HEK293 (cell line): ENCODE results near the gene CROCC.

Experiments
- CTCF ChIA-PET: fragments of 350-600 bp; formaldehyde crosslinking; extraction: SDS; loops from one replicate; lab custom pipeline; 2021; ENCODE audit warnings: antibody characterized with exemption; lab: Yijun Ruan, JAX
- POLR2A ChIA-PET: fragments of 300-600 bp; formaldehyde crosslinking; extraction: SDS; loops from one replicate; lab custom pipeline; 2020; ENCODE audit warnings: antibody characterized with exemption, inconsistent platforms; lab: Yijun Ruan, JAX
- H3K27ac ChIP-seq: fragments of 200-500 bp; sonication (Bioruptor generic); 2 replicates; pipeline ENCODE4 v1.5.1; 2014; ENCODE audit warnings: low read depth, low read length, control low read depth, inconsistent platforms; ENCODE audit errors: extremely low read depth
- H3K36me3 ChIP-seq, 2 experiments: fragments of 200-500 bp in 1 of 2; sonication (Bioruptor generic) in 1 of 2; 1 replicate in 1 of 2; 2 replicates in 1 of 2; pipeline ENCODE4 v1.5.1; 2014 to 2017; ENCODE audit warnings: inconsistent platforms in 2 of 2, low read length in 2 of 2; ENCODE audit not compliant: control insufficient read depth in 2 of 2, insufficient read depth in 1 of 2
- H3K4me1 ChIP-seq: fragments of 200-500 bp; sonication (Bioruptor generic); 2 replicates; pipeline ENCODE4 v1.5.1; 2014; ENCODE audit warnings: mild to moderate bottlenecking, low read length, inconsistent platforms; ENCODE audit not compliant: control insufficient read depth, insufficient read depth
- H3K4me3 ChIP-seq: 2 replicates; pipeline ENCODE4 v1.5.1; 2011; ENCODE audit warnings: low read depth, mild to moderate bottlenecking, control low read depth, low read length, moderate library complexity
- H3K9me3 ChIP-seq: fragments of 200-500 bp; sonication (Bioruptor generic); 2 replicates; pipeline ENCODE4 v1.5.1; 2014; ENCODE audit warnings: low read depth, low read length, inconsistent platforms; ENCODE audit not compliant: control insufficient read depth, insufficient read depth
- BCL6B ChIP-seq: fragments of 450-650 bp; formaldehyde crosslinking; IDR thresholded peaks from 2 replicates; pipeline ENCODE4 v1.5.1; 2017; ENCODE audit warnings: missing biosample characterization, missing genetic modification characterization
- GLI4 ChIP-seq: fragments of 450-650 bp; formaldehyde crosslinking; IDR thresholded peaks from 2 replicates; pipeline ENCODE4 v1.5.1; 2016; ENCODE audit warnings: missing biosample characterization, missing genetic modification characterization
- GLIS1 ChIP-seq: fragments of 450-650 bp; formaldehyde crosslinking; IDR thresholded peaks from 2 replicates; pipeline ENCODE4 v1.5.1; 2016; ENCODE audit warnings: missing biosample characterization, missing genetic modification characterization
- KLF8 ChIP-seq: fragments of 450-650 bp; formaldehyde crosslinking; IDR thresholded peaks from 2 replicates; pipeline ENCODE4 v1.5.1; 2016; ENCODE audit warnings: missing biosample characterization, missing genetic modification characterization
- MYNN ChIP-seq: fragments of 450-650 bp; formaldehyde crosslinking; IDR thresholded peaks from 2 replicates; pipeline ENCODE4 v1.5.1; 2016; ENCODE audit warnings: missing biosample characterization, missing genetic modification characterization, borderline replicate concordance
- SALL2 ChIP-seq: fragments of 450-650 bp; formaldehyde crosslinking; IDR thresholded peaks from 2 replicates; pipeline ENCODE4 v1.5.0; 2017; ENCODE audit warnings: missing biosample characterization, mild to moderate bottlenecking, missing genetic modification characterization, borderline replicate concordance
- ZBTB10 ChIP-seq: fragments of 450-650 bp; formaldehyde crosslinking; IDR thresholded peaks from 2 replicates; pipeline ENCODE4 v1.5.1; 2016; ENCODE audit warnings: missing biosample characterization, missing genetic modification characterization
- ZBTB17 ChIP-seq: fragments of 450-650 bp; formaldehyde crosslinking; IDR thresholded peaks from 2 replicates; pipeline ENCODE4 v1.5.1; 2016; ENCODE audit warnings: missing biosample characterization, missing genetic modification characterization
- ZBTB20 ChIP-seq: fragments of 450-650 bp; formaldehyde crosslinking; IDR thresholded peaks from 2 replicates; pipeline ENCODE4 v1.5.1; 2016; ENCODE audit warnings: missing biosample characterization, missing genetic modification characterization
- ZFP37 ChIP-seq: fragments of 450-650 bp; formaldehyde crosslinking; IDR thresholded peaks from 2 replicates; pipeline ENCODE4 v1.5.1; 2016; ENCODE audit warnings: missing biosample characterization, missing genetic modification characterization
- ZFP69B ChIP-seq: fragments of 450-650 bp; formaldehyde crosslinking; IDR thresholded peaks from 2 replicates; pipeline ENCODE4 v1.5.1; 2016; ENCODE audit warnings: missing biosample characterization, missing genetic modification characterization
- ZIC2 ChIP-seq: fragments of 450-650 bp; formaldehyde crosslinking; IDR thresholded peaks from 2 replicates; pipeline ENCODE4 v1.5.1; 2016; ENCODE audit warnings: missing biosample characterization, missing genetic modification characterization
- ZNF175 ChIP-seq: fragments of 450-650 bp; formaldehyde crosslinking; IDR thresholded peaks from 2 replicates; pipeline ENCODE4 v1.5.1; 2016; ENCODE audit warnings: missing biosample characterization, missing genetic modification characterization
- ZNF18 ChIP-seq: fragments of 450-650 bp; formaldehyde crosslinking; IDR thresholded peaks from 2 replicates; pipeline ENCODE4 v1.5.1; 2016; ENCODE audit warnings: missing biosample characterization, missing genetic modification characterization
- ZNF239 ChIP-seq: fragments of 450-650 bp; formaldehyde crosslinking; IDR thresholded peaks from 2 replicates; pipeline ENCODE4 v1.5.1; 2016; ENCODE audit warnings: missing biosample characterization, missing genetic modification characterization
- ZNF513 ChIP-seq: fragments of 450-650 bp; IDR thresholded peaks from 2 replicates; pipeline ENCODE4 v1.5.1; 2018; ENCODE audit warnings: missing biosample characterization, missing genetic modification characterization
- ZNF558 ChIP-seq: fragments of 450-650 bp; formaldehyde crosslinking; IDR thresholded peaks from 2 replicates; pipeline ENCODE4 v1.5.1; 2016; ENCODE audit warnings: missing biosample characterization, missing genetic modification characterization
- ZNF561 ChIP-seq: fragments of 450-650 bp; IDR thresholded peaks from 2 replicates; pipeline ENCODE4 v1.5.1; 2018; ENCODE audit warnings: missing biosample characterization, missing genetic modification characterization, borderline replicate concordance
- ZNF600 ChIP-seq: fragments of 450-650 bp; formaldehyde crosslinking; IDR thresholded peaks from 2 replicates; pipeline ENCODE4 v1.5.1; 2016; ENCODE audit warnings: missing biosample characterization, missing genetic modification characterization
- ZNF664 ChIP-seq: fragments of 450-650 bp; formaldehyde crosslinking; IDR thresholded peaks from 2 replicates; pipeline ENCODE4 v1.5.1; 2016; ENCODE audit warnings: missing biosample characterization, missing genetic modification characterization
- ZNF670 ChIP-seq: fragments of 450-650 bp; formaldehyde crosslinking; IDR thresholded peaks from 2 replicates; pipeline ENCODE4 v1.5.1; 2016; ENCODE audit warnings: missing biosample characterization, missing genetic modification characterization, low read depth
- ZNF677 ChIP-seq: fragments of 450-650 bp; IDR thresholded peaks from 2 replicates; pipeline ENCODE4 v1.5.0; 2018; ENCODE audit warnings: missing biosample characterization, mild to moderate bottlenecking, missing genetic modification characterization, moderate library complexity
- ZNF707 ChIP-seq: fragments of 450-650 bp; formaldehyde crosslinking; IDR thresholded peaks from 2 replicates; pipeline ENCODE4 v1.5.1; 2016; ENCODE audit warnings: missing biosample characterization, missing genetic modification characterization
- ZNF776 ChIP-seq: fragments of 450-650 bp; formaldehyde crosslinking; IDR thresholded peaks from 2 replicates; pipeline ENCODE4 v1.5.0; 2017; ENCODE audit warnings: missing biosample characterization, missing genetic modification characterization, borderline replicate concordance
- TF ChIP-seq, protein P1 (sequence below): fragments of 450-650 bp; formaldehyde crosslinking; conservative IDR thresholded peaks from 2 replicates; pipeline ENCODE4 v1.5.1; 2016; ENCODE audit warnings: low read depth, missing biosample characterization, missing genetic modification characterization

The CROCC gene

DNA sequence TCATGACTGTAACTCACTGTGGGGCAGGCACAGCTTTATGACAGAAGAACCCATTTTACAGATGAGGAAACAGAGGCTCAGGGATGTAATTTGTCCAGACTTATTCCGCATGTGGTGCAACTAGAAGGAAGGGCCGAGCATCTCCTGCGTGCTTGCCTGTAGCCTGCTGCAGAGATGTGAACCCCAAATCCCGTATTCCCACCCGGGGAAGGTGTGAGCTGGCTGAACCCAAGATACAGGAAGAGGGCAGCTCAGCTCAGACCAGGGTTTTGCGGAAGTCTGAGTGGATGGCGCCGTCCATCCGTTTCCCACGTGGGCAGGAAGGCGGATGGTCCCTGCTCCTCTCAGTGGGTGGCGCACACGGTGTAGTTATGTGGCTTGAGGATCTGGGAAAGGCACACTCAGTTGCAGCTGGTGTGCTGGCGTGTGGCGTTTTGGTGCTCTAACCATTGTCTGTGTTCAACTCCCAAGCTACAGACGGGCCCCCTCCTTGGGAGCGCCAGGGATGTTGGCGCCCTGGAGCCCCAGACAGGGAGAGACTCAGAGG lies 1.2 kb downstream of the CROCC start (continued):
- TF ChIP-seq ZBTB10 (tag by site-specific recombination) (0 out of 2 replicates have a peak, but pooled peaks have one; percentile 36), ZNF664 (tag by site-specific recombination) (no peak), ZNF18 (tag by site-specific recombination) (0 out of 2 replicates have a peak, but pooled peaks have one; percentile 33)

- ChIA-PET POLR2A (interaction anchor here (0.6 kb wide), 1 partner anchor 517 kb away, joined by 3 read pairs; no protein-coding TSS in a partner anchor), CTCF (no interaction called here)
These were observed 2.6 kb downstream of the CROCC start for GRCh38 chr1:16924216-16924918.

GRCh38 chr1:16924919-16925477 lies 3.3 kb downstream of the CROCC start:
- peaks cover 4% of the 10 kb centered on the region; the same call in 1 of the 2 replicates for H3K4me1 ChIP-seq
- no peak overlapping the region for H3K27ac ChIP-seq
- no peaks in the 10 kb centered on the region for H3K9me3 ChIP-seq
- ChIA-PET CTCF (no interaction called here), POLR2A (no interaction called here)
- H3K36me3 ChIP-seq, result no peaks in the 10 kb centered on the region
- no peak overlapping the region for H3K4me3 ChIP-seq
- no peak for TF ChIP-seq ZBTB20 (tag by site-specific recombination)
- no peak for TF ChIP-seq ZFP37 (tag by site-specific recombination)
- TF ChIP-seq ZNF776 (tag by site-specific recombination), result no peak
- TF ChIP-seq ZNF513 (tag by site-specific recombination), result no peak
- TF ChIP-seq ZNF707 (tag by site-specific recombination), result no peak
- TF ChIP-seq BCL6B, result no peak
- no peak for TF ChIP-seq ZFP69B
- no peak for TF ChIP-seq ZNF239 (tag by site-specific recombination)
- TF ChIP-seq ZNF600 (tag by site-specific recombination), result peak; percentile 57
- TF ChIP-seq ZIC2 (tag by site-specific recombination), result no peak
- TF ChIP-seq, protein P1, sequence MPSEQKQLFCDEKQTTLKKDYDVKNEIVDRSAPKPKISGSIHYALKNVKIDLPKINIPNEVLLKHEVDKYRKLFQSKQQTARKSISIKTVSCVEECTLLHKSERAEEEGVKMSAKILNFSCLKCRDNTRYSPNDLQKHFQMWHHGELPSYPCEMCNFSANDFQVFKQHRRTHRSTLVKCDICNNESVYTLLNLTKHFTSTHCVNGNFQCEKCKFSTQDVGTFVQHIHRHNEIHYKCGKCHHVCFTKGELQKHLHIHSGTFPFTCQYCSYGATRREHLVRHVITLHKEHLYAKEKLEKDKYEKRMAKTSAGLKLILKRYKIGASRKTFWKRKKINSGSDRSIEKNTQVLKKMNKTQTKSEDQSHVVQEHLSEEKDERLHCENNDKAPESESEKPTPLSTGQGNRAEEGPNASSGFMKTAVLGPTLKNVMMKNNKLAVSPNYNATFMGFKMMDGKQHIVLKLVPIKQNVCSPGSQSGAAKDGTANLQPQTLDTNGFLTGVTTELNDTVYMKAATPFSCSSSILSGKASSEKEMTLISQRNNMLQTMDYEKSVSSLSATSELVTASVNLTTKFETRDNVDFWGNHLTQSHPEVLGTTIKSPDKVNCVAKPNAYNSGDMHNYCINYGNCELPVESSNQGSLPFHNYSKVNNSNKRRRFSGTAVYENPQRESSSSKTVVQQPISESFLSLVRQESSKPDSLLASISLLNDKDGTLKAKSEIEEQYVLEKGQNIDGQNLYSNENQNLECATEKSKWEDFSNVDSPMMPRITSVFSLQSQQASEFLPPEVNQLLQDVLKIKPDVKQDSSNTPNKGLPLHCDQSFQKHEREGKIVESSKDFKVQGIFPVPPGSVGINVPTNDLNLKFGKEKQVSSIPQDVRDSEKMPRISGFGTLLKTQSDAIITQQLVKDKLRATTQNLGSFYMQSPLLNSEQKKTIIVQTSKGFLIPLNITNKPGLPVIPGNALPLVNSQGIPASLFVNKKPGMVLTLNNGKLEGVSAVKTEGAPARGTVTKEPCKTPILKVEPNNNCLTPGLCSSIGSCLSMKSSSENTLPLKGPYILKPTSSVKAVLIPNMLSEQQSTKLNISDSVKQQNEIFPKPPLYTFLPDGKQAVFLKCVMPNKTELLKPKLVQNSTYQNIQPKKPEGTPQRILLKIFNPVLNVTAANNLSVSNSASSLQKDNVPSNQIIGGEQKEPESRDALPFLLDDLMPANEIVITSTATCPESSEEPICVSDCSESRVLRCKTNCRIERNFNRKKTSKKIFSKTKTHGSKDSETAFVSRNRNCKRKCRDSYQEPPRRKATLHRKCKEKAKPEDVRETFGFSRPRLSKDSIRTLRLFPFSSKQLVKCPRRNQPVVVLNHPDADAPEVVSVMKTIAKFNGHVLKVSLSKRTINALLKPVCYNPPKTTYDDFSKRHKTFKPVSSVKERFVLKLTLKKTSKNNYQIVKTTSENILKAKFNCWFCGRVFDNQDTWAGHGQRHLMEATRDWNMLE (tag by site-specific recombination), result no peak

More at GRCh38 chr1:16924216-16924918, 2.6 kb downstream of the CROCC start:
- Histone ChIP-seq H3K9me3 (no peaks in the 10 kb centered on the region), H3K4me1 (peaks cover 4% of the 10 kb centered on the region; the same call in 1 of the 2 replicates), H3K4me3 (no peak overlapping the region), H3K36me3 (no peaks in the 10 kb centered on the region), H3K27ac (no peak overlapping the region)
- no peak for TF ChIP-seq ZNF175
- no peak for TF ChIP-seq ZNF677 (tag by site-specific recombination)
- TF ChIP-seq ZNF670 (tag by site-specific recombination), result no peak
- TF ChIP-seq SALL2 (tag by site-specific recombination), result no peak
- no peak for TF ChIP-seq ZNF558 (tag by site-specific recombination)
- TF ChIP-seq KLF8 (tag by site-specific recombination), result no peak
- no peak for TF ChIP-seq MYNN
- TF ChIP-seq GLIS1 (tag by site-specific recombination), result no peak
- TF ChIP-seq GLI4 (tag by site-specific recombination), result no peak
- no peak for TF ChIP-seq ZNF561 (tag by site-specific recombination)
- TF ChIP-seq ZBTB17 (tag by site-specific recombination), result no peak
